Measurements from ENCODE around the gene ZDHHC13.
A peak's percentile ranks its signal among the peaks of the same experiment; 100 is the strongest.

The ZDHHC13 gene

GRCh38 chr11:19116971-19117759 lies at the start of gene ZDHHC13:
Gene ZDHHC13, plus strand, starts transcription at chr11:19117168. Its CDS starts 82 bp downstream, at chr11:19117250.
- peak; percentile 89 for DNase-seq

- DNase-seq, result peak; percentile 89
These were observed 45.7 kb upstream of the ZDHHC13 start for GRCh38 chr11:19071255-19071654.

- DNase-seq, result no peak
These were observed 44.5 kb upstream of the ZDHHC13 start for GRCh38 chr11:19072464-19072863.

- DNase-seq, result no peak
These were observed 43.2 kb upstream of the ZDHHC13 start for GRCh38 chr11:19073454-19074415.

- no peak for DNase-seq
These were observed 41.3 kb upstream of the ZDHHC13 start for GRCh38 chr11:19075636-19076035.

GRCh38 chr11:19076744-19077589 lies 40.0 kb upstream of the ZDHHC13 start:
- DNase-seq, result peak; percentile 41

GRCh38 chr11:19077965-19078364 lies 39.0 kb upstream of the ZDHHC13 start:
- DNase-seq, result peak; percentile 14

GRCh38 chr11:19079643-19080440 lies 37.1 kb upstream of the ZDHHC13 start:
- DNase-seq, result peak; percentile 83

GRCh38 chr11:19080579-19080993 lies 36.4 kb upstream of the ZDHHC13 start:
- peak; percentile 68 for DNase-seq

- DNase-seq, result no peak
These were observed 33.8 kb upstream of the ZDHHC13 start for GRCh38 chr11:19083166-19083565.

GRCh38 chr11:19084661-19085315 lies 32.2 kb upstream of the ZDHHC13 start:
- DNase-seq, result peak; percentile 7

GRCh38 chr11:19087658-19088057 lies 29.3 kb upstream of the ZDHHC13 start:
- peak; percentile 55 for DNase-seq

GRCh38 chr11:19088791-19089190 lies 28.2 kb upstream of the ZDHHC13 start:
- no peak for DNase-seq

- no peak for DNase-seq
These were observed 27.5 kb upstream of the ZDHHC13 start for GRCh38 chr11:19089421-19089820.

GRCh38 chr11:19091366-19091765 lies 25.6 kb upstream of the ZDHHC13 start:
- no peak for DNase-seq

GRCh38 chr11:19092342-19092741 lies 24.6 kb upstream of the ZDHHC13 start:
- DNase-seq, result no peak

- no peak for DNase-seq
These were observed 24.1 kb upstream of the ZDHHC13 start for GRCh38 chr11:19092850-19093249.

- DNase-seq, result peak; percentile 41
These were observed 23.0 kb upstream of the ZDHHC13 start for GRCh38 chr11:19093976-19094375.

- DNase-seq, result no peak
These were observed 22.1 kb upstream of the ZDHHC13 start for GRCh38 chr11:19094859-19095258.

GRCh38 chr11:19099093-19099492 lies 17.9 kb upstream of the ZDHHC13 start:
- no peak for DNase-seq

- no peak for DNase-seq
These were observed 16.1 kb upstream of the ZDHHC13 start for GRCh38 chr11:19100885-19101284.

Measured in fibroblast of skin of right biceps (primary cell).